Ascending aorta (tissue), 2 donors: Measurements from ENCODE around the gene SIGLEC10. TPM values are rescaled to one million over a fixed set of nuclear protein-coding genes. Genes with fewer than 3 reads are reported as not detected.

Experiments
- DNase-seq, 2 donors: peaks; one replicate each; pipeline ENCODE4 v3.0.0-alpha.2; 2019; ENCODE audit warnings: low spot score in 2 of 2
- H3K27ac ChIP-seq, 2 donors: fragments of 200-600 bp; sonication (generic); one replicate each; pipeline ENCODE4 v1.5.1; 2016 to 2017; ENCODE audit warnings: mild to moderate bottlenecking in 1 of 2
- H3K27me3 ChIP-seq: fragments of 200-600 bp; sonication (generic); one replicate; pipeline ENCODE4 v1.5.1; 2017
- H3K36me3 ChIP-seq, 2 donors: fragments of 200-600 bp; sonication (generic); one replicate each; pipeline ENCODE4 v1.5.1; 2016
- H3K4me1 ChIP-seq, 2 donors: fragments of 200-600 bp; sonication (generic); one replicate each; pipeline ENCODE4 v1.5.1; 2016 to 2017; ENCODE audit warnings: mild to moderate bottlenecking in 1 of 2
- H3K4me3 ChIP-seq, 2 donors: fragments of 200-600 bp; sonication (generic); one replicate each; pipeline ENCODE4 v1.5.1; 2016 to 2017; ENCODE audit warnings: mild to moderate bottlenecking in 1 of 2
- H3K9me3 ChIP-seq, 2 donors: fragments of 200-600 bp; sonication (generic); one replicate each; pipeline ENCODE4 v1.5.1; 2016
- CTCF ChIP-seq, 3 experiments: fragments of 200-600 bp in 2 of 3; fragments of 450-650 bp in 1 of 3; sonication (generic) in 2 of 3; IDR thresholded peaks; one replicate each; pipeline ENCODE4 v1.5.1; 2016 to 2019; ENCODE audit warnings: antibody characterized with exemption in 3 of 3, mild to moderate bottlenecking in 1 of 3, moderate library complexity in 1 of 3
- intact Hi-C: fragments of 100-400 bp; cut with DNase I; formaldehyde crosslinking; loops from one replicate; pipeline ENCODE4 v1.15.1; 2023
- total RNA-seq: library from RNA; depleted of rRNA; stranded (reverse); fragments of >200 nt; gene quantifications from one replicate; pipeline ENCODE4 v1.1.0, GENCODE V29; 2016

SIGLEC10 gene
- total RNA-seq, 1 donor from 2014 or later = 5.4 TPM

- TF ChIP-seq CTCF (IDR thresholded peaks at IDR 0.05) = no peak
- DNase-seq = no peak
- intact Hi-C loops = no loop called here
- Histone ChIP-seq H3K27ac (no peak within 1 kb of the TSS), H3K4me1 (no peaks in the 10 kb centered on the region), H3K36me3 (no peaks in the 10 kb centered on the region), H3K9me3 (no peaks in the 10 kb centered on the region), H3K27me3 (no peaks in the 10 kb centered on the region), H3K4me3 (no peak within 1 kb of the TSS)
Observed at GRCh38 chr19:51387924-51388389, 29.5 kb downstream of the SIGLEC10 start, which contains the start of gene LIM2. Gene LIM2 (minus strand): TSS chr19:51387974. CDS start chr19:51387443, 531 bp downstream.

- no peak for DNase-seq
- intact Hi-C loops = no loop called here
- H3K27ac ChIP-seq = no peak overlapping the region
- H3K4me1 ChIP-seq = no peaks in the 10 kb centered on the region
- no peak for TF ChIP-seq CTCF (IDR thresholded peaks at IDR 0.05)
- H3K9me3 ChIP-seq = no peaks in the 10 kb centered on the region
- no peaks in the 10 kb centered on the region for H3K27me3 ChIP-seq
- H3K36me3 ChIP-seq = no peaks in the 10 kb centered on the region
- no peak overlapping the region for H3K4me3 ChIP-seq
Observed at GRCh38 chr19:51386882-51387520, 30.4 kb downstream of the SIGLEC10 start.

DNA sequence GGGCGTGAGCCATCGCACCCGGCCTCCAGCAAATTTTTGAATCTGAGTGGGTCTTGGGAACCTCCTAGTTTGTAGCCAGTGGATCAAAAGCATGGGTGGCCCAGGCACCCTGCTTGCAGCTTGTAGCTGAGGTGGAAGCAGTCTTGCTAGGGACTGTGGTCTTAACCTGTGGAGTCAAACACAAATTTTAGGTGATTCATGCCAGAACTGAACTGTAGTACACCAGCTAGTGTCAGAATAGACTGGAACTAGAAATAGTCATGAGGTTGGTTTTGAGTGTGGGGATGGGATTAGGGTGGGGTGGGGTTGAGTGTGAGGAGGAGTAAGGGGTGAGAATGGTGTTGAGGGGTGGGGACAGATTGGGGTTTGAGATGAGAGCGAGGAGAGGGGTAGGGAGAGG lies 35.4 kb downstream of the SIGLEC10 start:
- intact Hi-C loops = no loop called here
- Histone ChIP-seq H3K36me3 (no peaks in the 10 kb centered on the region), H3K27me3 (no peaks in the 10 kb centered on the region), H3K4me1 (no peaks in the 10 kb centered on the region), H3K27ac (no peak overlapping the region), H3K9me3 (no peaks in the 10 kb centered on the region), H3K4me3 (no peak overlapping the region)
- DNase-seq = no peak
- TF ChIP-seq CTCF (IDR thresholded peaks at IDR 0.05) = no peak

GRCh38 chr19:51380379-51380778 lies 37.1 kb downstream of the SIGLEC10 start:
- Histone ChIP-seq H3K27ac (no peak overlapping the region), H3K4me1 (no peaks in the 10 kb centered on the region), H3K36me3 (no peaks in the 10 kb centered on the region), H3K4me3 (no peak overlapping the region), H3K9me3 (no peaks in the 10 kb centered on the region), H3K27me3 (no peaks in the 10 kb centered on the region)
- intact Hi-C loops = no loop called here
- DNase-seq = no peak
- no peak for TF ChIP-seq CTCF (IDR thresholded peaks at IDR 0.05)

- no peak overlapping the region for H3K27ac ChIP-seq
Observed at GRCh38 chr19:51377422-51377821, 40.0 kb downstream of the SIGLEC10 start.

More at GRCh38 chr19:51377422-51377821, 40.0 kb downstream of the SIGLEC10 start:
- Histone ChIP-seq H3K36me3 (no peaks in the 10 kb centered on the region), H3K4me3 (no peak overlapping the region), H3K27me3 (no peaks in the 10 kb centered on the region), H3K4me1 (no peaks in the 10 kb centered on the region), H3K9me3 (no peaks in the 10 kb centered on the region)
- no peak for DNase-seq
- intact Hi-C loops = no loop called here
- no peak for TF ChIP-seq CTCF (IDR thresholded peaks at IDR 0.05)
